ENCODE data around the gene SELENON. TPM values are rescaled to one million over a fixed set of nuclear protein-coding genes. Genes with fewer than 3 reads are reported as not detected.

Gene SELENON
- total and polyA plus RNA-seq, 2 of the 13 experiments (the other 11 are each of a cell fraction or from before 2014, with no cell fraction given): 3.8 to 8.0 TPM

DNA sequence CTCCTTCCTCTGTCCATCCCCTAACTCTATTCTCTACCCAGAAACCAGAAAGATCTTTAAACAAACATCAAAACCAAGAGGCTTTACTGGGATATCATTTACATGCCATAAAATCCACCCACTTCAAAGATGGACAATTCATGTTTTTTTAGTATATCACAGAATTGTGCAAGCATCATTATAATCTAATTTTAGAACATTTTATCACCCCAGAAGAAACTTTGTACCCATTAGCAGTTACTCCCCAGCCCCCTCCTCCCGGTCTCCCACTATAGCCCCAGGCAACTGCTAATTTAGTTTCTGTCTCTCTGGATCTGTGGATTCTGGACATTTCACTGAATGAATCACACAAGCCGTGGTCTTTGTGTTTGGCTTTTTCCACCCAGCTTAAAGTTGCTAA, 4.8 kb upstream of the SELENON start:
- WGBS (ENCODE audit: low lambda C conversion rate): 35% methylated on average over 2 of the region's 2 CpGs
- ATAC-seq (no peak), FAIRE-seq (no peak), DNase-seq (ENCODE audit: low spot score) (no peak)
- no peaks in the 10 kb centered on the region for H4K20me1 ChIP-seq (ENCODE audit: insufficient read depth, low read length)
- TF ChIP-seq MLLT10 (CRISPR knock-in tag; IDR thresholded peaks at IDR 0.05): no peak
- no peak for TF ChIP-seq ZNF326 (CRISPR knock-in tag; IDR thresholded peaks at IDR 0.05; ENCODE audit: borderline replicate concordance)
- TF ChIP-seq, protein P1, sequence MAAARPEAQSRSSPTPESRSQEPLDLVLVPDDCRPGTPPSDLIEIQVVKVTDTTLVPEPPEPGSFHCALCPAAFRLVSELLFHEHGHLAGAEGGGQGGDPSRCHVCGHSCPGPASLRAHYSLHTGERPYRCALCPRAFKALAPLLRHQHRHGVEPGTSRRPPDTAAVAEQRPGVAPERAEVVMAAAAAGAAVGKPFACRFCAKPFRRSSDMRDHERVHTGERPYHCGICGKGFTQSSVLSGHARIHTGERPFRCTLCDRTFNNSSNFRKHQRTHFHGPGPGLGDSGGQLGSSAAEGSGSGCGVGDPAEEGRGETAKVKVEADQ (CRISPR knock-in tag; IDR thresholded peaks at IDR 0.05; ENCODE audit: borderline replicate concordance): no peak
- TF ChIP-seq, protein P2, sequence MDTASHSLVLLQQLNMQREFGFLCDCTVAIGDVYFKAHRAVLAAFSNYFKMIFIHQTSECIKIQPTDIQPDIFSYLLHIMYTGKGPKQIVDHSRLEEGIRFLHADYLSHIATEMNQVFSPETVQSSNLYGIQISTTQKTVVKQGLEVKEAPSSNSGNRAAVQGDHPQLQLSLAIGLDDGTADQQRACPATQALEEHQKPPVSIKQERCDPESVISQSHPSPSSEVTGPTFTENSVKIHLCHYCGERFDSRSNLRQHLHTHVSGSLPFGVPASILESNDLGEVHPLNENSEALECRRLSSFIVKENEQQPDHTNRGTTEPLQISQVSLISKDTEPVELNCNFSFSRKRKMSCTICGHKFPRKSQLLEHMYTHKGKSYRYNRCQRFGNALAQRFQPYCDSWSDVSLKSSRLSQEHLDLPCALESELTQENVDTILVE (CRISPR knock-in tag; IDR thresholded peaks at IDR 0.05): no peak
- no peak for TF ChIP-seq FOXP1 (IDR thresholded peaks at IDR 0.05)
- no peak for TF ChIP-seq FOXP1 (CRISPR knock-in tag; IDR thresholded peaks at IDR 0.05)
- no peak for TF ChIP-seq ZNF121 (CRISPR knock-in tag; IDR thresholded peaks at IDR 0.05)
- TF ChIP-seq, protein P3, sequence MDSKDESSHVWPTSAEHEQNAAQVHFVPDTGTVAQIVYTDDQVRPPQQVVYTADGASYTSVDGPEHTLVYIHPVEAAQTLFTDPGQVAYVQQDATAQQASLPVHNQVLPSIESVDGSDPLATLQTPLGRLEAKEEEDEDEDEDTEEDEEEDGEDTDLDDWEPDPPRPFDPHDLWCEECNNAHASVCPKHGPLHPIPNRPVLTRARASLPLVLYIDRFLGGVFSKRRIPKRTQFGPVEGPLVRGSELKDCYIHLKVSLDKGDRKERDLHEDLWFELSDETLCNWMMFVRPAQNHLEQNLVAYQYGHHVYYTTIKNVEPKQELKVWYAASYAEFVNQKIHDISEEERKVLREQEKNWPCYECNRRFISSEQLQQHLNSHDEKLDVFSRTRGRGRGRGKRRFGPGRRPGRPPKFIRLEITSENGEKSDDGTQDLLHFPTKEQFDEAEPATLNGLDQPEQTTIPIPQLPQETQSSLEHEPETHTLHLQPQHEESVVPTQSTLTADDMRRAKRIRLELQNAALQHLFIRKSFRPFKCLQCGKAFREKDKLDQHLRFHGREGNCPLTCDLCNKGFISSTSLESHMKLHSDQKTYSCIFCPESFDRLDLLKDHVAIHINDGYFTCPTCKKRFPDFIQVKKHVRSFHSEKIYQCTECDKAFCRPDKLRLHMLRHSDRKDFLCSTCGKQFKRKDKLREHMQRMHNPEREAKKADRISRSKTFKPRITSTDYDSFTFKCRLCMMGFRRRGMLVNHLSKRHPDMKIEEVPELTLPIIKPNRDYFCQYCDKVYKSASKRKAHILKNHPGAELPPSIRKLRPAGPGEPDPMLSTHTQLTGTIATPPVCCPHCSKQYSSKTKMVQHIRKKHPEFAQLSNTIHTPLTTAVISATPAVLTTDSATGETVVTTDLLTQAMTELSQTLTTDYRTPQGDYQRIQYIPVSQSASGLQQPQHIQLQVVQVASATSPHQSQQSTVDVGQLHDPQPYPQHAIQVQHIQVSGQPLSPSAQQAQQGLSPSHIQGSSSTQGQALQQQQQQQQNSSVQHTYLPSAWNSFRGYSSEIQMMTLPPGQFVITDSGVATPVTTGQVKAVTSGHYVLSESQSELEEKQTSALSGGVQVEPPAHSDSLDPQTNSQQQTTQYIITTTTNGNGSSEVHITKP (CRISPR knock-in tag; IDR thresholded peaks at IDR 0.05; ENCODE audit: low read depth): no peak
- no peak for TF ChIP-seq NCOR1 (IDR thresholded peaks at IDR 0.05; ENCODE audit: borderline replicate concordance, low read length)
- TF ChIP-seq CC2D1A (CRISPR knock-in tag; IDR thresholded peaks at IDR 0.05): no peak
- TF ChIP-seq RAD51 (IDR thresholded peaks at IDR 0.05; ENCODE audit: borderline replicate concordance): no peak
- no peak for TF ChIP-seq ZFY (CRISPR knock-in tag; IDR thresholded peaks at IDR 0.05)
- TF ChIP-seq, protein P4, sequence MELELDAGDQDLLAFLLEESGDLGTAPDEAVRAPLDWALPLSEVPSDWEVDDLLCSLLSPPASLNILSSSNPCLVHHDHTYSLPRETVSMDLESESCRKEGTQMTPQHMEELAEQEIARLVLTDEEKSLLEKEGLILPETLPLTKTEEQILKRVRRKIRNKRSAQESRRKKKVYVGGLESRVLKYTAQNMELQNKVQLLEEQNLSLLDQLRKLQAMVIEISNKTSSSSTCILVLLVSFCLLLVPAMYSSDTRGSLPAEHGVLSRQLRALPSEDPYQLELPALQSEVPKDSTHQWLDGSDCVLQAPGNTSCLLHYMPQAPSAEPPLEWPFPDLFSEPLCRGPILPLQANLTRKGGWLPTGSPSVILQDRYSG (CRISPR knock-in tag; IDR thresholded peaks at IDR 0.05): no peak
- no peak overlapping the region for H3K4me2 ChIP-seq (ENCODE audit: low read depth, low read length)
- no peak overlapping the region for H3K9ac ChIP-seq (ENCODE audit: insufficient read depth, low read depth, low read length)
- H3K79me2 ChIP-seq (ENCODE audit: insufficient read depth, low read length): no peaks in the 10 kb centered on the region
- no peaks in the 10 kb centered on the region for H3K36me3 ChIP-seq (replicated peaks in 1 of 2; ENCODE audit: control insufficient read depth in 1 of 2, insufficient read depth in 2 of 2, low read length in 2 of 2)
- H3K4me1 ChIP-seq (ENCODE audit: insufficient read depth, low read length): peaks cover 30% of the 10 kb centered on the region
- CTCF ChIA-PET (ENCODE audit: low intra/inter-chr PET ratio, low total read pairs): no interaction called here
- in situ Hi-C loops (cut with HindIII; ENCODE audit: extremely low pct_ligation_motif_present, low pct_unique_long_range_greater_than_20kb): loop anchor here (5.0 kb wide), 1 partner anchor 38 kb away; no protein-coding TSS in a partner anchor
- peaks cover 0 to 22% of the 10 kb centered on the region in 2 experiments; a peak in 3 of 5 replicates for H3K27me3 ChIP-seq (ENCODE audit: control insufficient read depth in 1 of 2, insufficient read depth in 2 of 2, low read length in 2 of 2)
- intact Hi-C loops (cut with micrococcal nuclease; ENCODE audit: unreplicated experiment): loop anchor here (5.0 kb wide), 2 partner anchors 38 to 178 kb away; partner anchors contain the start of gene MAN1C1
- POLR2A ChIA-PET: no interaction called here
- H3K4me3 ChIP-seq (replicated peaks in 1 of 3; ENCODE audit: insufficient read depth in 1 of 3, low read depth in 2 of 3, low read length in 3 of 3): no peak overlapping the region
- BruUV-seq (replicated peaks): no TSS peak
- H3K9me3 ChIP-seq (ENCODE audit: low read length): no peaks in the 10 kb centered on the region
- H3K27ac ChIP-seq (ENCODE audit: extremely low read length, insufficient read depth, low read length): no peak overlapping the region
- H2AFZ ChIP-seq (ENCODE audit: low read length): no peak overlapping the region
